Upper lobe of right lung (tissue), 1 donor: Measurements from ENCODE around the gene REN. TPM values are rescaled to one million over a fixed set of nuclear protein-coding genes. Genes with fewer than 3 reads are reported as not detected.

Experiments used
- ATAC-seq: fragments of 200-7000 bp; cut with Tn5 transposase; one replicate; pipeline ENCODE4 v1.9.1; 2020; ENCODE audit warnings: mild to moderate bottlenecking, moderate library complexity
- DNase-seq: peaks from one replicate; pipeline ENCODE4 v3.0.0-alpha.2; 2020
- H3K27ac ChIP-seq: fragments of 200-600 bp; one replicate; pipeline ENCODE4 v1.8.0; 2022
- H3K27me3 ChIP-seq: fragments of 200-600 bp; one replicate; pipeline ENCODE4 v1.8.0; 2022; ENCODE audit warnings: mild to moderate bottlenecking
- H3K36me3 ChIP-seq: fragments of 200-600 bp; one replicate; pipeline ENCODE4 v1.8.0; 2022
- H3K4me1 ChIP-seq: fragments of 200-600 bp; one replicate; pipeline ENCODE4 v1.8.0; 2022
- H3K4me3 ChIP-seq: fragments of 200-600 bp; one replicate; pipeline ENCODE4 v1.8.0; 2022; ENCODE audit warnings: mild to moderate bottlenecking
- H3K9me3 ChIP-seq: fragments of 200-600 bp; one replicate; pipeline ENCODE4 v1.8.0; 2022
- intact Hi-C: fragments of 100-400 bp; cut with DNase I; formaldehyde crosslinking; loops from one replicate; pipeline ENCODE4 v1.11.0; 2022
- total RNA-seq: library from RNA; stranded (reverse); fragmentation: NEBNext Ultra II Directional; extraction: Animal tissue kit (Norgen Biotek cat#: 25700); gene quantifications from one replicate; pipeline ENCODE4 v1.2.1, GENCODE V29; 2021
- TF ChIP-seq, protein P1 (sequence below): fragments of 200-600 bp; IDR thresholded peaks from one replicate; pipeline ENCODE4 v1.8.0; 2022; ENCODE audit warnings: antibody characterized with exemption
- donor health status: DM: no; HTN: yes; CAD: no; lungs with severe emphysema.

Gene REN
- total RNA-seq, 1 donor from 2014 or later: 0.81 TPM

DNA sequence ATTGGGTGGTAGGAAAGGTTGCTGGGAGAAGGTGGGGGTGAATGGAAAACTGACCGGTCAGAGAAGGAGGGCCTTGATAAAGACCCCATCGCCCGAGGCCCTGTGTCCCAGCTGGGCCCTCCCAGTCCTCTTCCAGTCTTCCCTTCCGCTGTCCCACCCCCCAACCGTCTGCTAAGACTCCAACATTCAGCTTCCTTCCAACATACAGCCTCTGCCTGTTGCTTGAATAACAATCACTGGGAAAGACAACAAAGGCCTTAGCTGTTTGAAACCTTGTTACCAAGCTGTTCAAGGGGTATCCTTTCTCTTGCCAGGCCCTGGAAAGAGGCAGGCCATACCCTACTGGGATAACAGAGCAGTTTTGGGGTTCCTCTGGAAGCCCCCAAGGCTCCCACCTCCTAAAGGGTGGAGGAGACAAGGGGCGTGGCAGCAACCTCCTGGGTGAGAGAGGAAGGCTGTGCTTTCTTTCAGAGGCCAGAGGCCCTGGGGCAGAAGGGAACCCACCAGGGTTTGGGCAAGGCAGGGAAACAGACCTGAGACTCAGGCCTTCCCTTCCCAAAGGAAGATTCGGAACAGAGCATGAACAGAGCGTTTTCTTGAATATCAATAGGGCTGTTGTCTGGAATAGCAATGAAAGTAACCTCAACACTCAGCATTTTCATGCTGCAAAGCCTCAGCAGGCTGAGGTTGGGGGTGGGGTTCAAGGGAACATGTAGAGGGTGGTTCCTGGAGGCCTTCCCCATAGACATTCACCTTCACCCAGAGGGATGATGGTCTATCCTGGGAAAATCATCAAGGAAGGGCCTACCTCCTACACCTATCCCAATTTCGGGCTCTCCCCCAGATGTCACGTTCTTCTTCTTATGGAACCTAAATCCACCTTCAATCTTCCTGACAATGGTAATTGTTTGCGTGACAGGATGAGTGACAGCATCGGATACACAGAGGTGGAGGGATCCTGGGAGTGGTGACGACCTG, 18.4 kb downstream of the REN start:
- H3K4me1 ChIP-seq: peaks cover 11% of the 10 kb centered on the region
- no peak overlapping the region for H3K27ac ChIP-seq
- no peaks in the 10 kb centered on the region for H3K36me3 ChIP-seq
- TF ChIP-seq, protein P1, sequence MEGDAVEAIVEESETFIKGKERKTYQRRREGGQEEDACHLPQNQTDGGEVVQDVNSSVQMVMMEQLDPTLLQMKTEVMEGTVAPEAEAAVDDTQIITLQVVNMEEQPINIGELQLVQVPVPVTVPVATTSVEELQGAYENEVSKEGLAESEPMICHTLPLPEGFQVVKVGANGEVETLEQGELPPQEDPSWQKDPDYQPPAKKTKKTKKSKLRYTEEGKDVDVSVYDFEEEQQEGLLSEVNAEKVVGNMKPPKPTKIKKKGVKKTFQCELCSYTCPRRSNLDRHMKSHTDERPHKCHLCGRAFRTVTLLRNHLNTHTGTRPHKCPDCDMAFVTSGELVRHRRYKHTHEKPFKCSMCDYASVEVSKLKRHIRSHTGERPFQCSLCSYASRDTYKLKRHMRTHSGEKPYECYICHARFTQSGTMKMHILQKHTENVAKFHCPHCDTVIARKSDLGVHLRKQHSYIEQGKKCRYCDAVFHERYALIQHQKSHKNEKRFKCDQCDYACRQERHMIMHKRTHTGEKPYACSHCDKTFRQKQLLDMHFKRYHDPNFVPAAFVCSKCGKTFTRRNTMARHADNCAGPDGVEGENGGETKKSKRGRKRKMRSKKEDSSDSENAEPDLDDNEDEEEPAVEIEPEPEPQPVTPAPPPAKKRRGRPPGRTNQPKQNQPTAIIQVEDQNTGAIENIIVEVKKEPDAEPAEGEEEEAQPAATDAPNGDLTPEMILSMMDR: no peak
- no peak overlapping the region for H3K4me3 ChIP-seq
- H3K9me3 ChIP-seq: no peaks in the 10 kb centered on the region
- no peak for DNase-seq
- no peaks in the 10 kb centered on the region for H3K27me3 ChIP-seq
- ATAC-seq: no peak
- intact Hi-C loops: no loop called here

DNA sequence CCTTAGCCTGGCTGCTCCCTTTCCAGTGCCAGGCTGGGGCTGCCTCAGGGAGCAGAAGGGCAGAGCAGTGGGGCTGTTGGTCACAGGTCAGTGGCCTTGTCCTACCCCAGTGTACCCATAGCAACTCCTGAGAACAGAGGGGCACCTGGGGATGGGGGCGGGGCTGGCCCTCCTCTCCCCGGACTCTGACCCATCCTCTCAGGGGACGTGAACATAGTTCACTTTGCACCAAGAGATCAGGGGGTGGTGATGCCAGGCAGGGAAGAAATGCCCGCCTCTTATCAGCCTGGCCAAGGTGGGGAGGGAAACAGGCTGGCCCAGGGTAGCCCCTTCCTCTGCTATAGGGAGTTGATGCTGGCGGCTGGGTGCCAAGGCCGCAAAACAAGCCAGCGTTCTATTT, 19.2 kb downstream of the REN start:
- ATAC-seq (no peak), DNase-seq (no peak)
- Histone ChIP-seq H3K27ac (no peak overlapping the region), H3K9me3 (no peaks in the 10 kb centered on the region), H3K36me3 (no peaks in the 10 kb centered on the region), H3K27me3 (no peaks in the 10 kb centered on the region), H3K4me1 (peaks cover 5% of the 10 kb centered on the region), H3K4me3 (no peak overlapping the region)
- intact Hi-C loops: no loop called here
- TF ChIP-seq, protein P1: no peak

DNA sequence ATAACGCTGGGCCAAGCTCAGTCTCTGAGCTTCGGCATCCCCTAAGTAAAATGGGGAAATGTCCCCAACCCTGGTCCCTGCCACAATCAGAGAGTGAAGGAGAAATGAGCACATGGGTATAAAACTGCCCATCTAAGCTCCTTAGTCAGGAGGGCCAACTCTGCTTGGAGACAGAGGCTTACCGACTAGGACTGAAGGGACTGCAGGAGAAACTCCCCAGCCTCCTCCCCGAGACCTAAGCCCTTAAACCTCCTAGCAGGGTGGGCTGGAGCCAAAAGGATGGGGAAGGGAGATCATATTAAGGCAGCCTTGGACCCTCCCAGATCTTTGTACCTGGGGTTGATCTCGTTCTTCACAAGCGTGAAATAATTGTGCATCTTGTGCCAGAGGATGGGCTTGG, 19.8 kb downstream of the REN start:
- ATAC-seq: no peak
- H3K27ac ChIP-seq: no peak overlapping the region
- TF ChIP-seq, protein P1: no peak

DNA sequence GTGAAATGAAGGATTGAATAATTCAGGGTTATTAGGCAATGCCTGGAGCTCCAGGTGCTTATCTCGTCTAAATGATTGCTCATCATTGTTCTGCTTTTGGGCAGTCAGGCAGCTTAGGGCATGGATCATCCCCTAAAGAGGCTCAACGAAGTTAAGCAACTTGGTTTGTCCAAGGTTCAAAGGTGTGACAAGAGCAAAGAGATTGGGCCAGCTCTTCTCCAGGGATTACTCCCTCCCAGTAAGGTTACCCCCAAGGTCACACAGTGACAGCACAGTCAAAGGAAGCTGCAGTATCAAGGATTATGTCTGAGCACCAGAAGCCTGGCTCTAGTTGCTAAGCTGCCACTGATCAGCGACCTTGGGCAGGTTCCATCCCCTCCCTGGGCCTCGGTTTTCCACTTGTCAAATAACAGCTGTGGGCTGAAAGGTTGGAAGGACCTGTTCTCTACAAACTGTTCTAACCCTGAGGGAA, 21.1 kb downstream of the REN start:
- Histone ChIP-seq H3K4me3 (no peak overlapping the region), H3K9me3 (no peaks in the 10 kb centered on the region), H3K27me3 (no peaks in the 10 kb centered on the region), H3K27ac (no peak overlapping the region), H3K36me3 (no peaks in the 10 kb centered on the region), H3K4me1 (no peaks in the 10 kb centered on the region)
- no peak for ATAC-seq
- no peak for DNase-seq
- TF ChIP-seq, protein P1: no peak
- intact Hi-C loops: no loop called here

More for the DNA sequence above, 19.8 kb downstream of the REN start:
- no peak for DNase-seq
- Histone ChIP-seq H3K9me3 (no peaks in the 10 kb centered on the region), H3K27me3 (no peaks in the 10 kb centered on the region), H3K4me3 (no peak overlapping the region), H3K36me3 (no peaks in the 10 kb centered on the region), H3K4me1 (peaks cover 5% of the 10 kb centered on the region)
- intact Hi-C loops: no loop called here

DNA sequence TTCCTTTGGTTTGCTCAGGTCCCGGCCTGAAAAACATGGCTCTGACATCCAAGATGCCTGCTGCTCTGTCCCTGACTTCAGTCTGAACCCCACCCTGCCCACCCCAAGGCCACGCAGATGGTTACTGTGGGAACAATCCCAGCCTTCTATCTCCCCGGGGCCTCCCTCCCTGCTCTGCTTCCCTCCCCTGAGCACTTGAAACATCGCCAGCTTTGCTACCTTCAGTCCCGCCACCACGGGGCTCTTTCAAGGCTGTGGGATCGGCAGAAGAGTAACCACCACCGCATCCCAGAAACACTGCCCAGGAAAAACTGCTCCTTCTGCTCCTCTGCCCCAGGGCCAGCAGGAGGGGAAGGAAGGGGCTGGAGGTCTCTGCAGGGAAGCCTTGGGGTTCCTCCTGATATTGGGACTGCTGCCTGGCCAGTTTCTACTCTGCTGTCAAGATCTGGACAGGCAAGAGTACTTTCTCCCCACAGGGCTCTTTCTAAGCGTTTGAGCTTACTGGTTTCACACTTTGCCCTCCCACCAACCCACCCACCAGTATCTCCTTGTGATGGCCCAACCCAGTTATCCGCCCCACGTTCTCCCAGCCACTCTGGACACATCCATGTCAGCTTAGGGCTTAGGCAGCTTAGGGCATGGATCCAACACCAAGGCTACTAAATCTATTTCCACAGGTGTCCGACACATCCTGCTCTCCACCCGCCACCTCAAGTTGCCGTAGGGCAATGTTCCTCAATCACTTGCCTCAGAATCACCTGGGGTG, 22.7 kb downstream of the REN start:
- Histone ChIP-seq H3K4me1 (no peaks in the 10 kb centered on the region), H3K4me3 (no peak overlapping the region), H3K36me3 (no peaks in the 10 kb centered on the region), H3K9me3 (no peaks in the 10 kb centered on the region), H3K27me3 (no peaks in the 10 kb centered on the region), H3K27ac (no peak overlapping the region)
- ATAC-seq (no peak), DNase-seq (no peak)
- intact Hi-C loops: no loop called here
- TF ChIP-seq, protein P1: no peak
